Prostate gland (tissue), 2 donors: ENCODE data around the gene PCBP4. TPM values are rescaled to one million over a fixed set of nuclear protein-coding genes. Genes with fewer than 3 reads are reported as not detected.

ENCODE experiments used
- DNase-seq: peaks from one replicate; pipeline ENCODE4 v3.0.0-alpha.2; 2019; ENCODE audit warnings: low spot score
- H3K27ac ChIP-seq, 2 donors: fragments of 200-600 bp; sonication (generic); 2 replicates each; pipeline ENCODE4 v1.5.1; 2017 to 2019
- H3K27me3 ChIP-seq: fragments of 200-600 bp; sonication (generic); replicated peaks from 2 replicates; pipeline ENCODE4 v1.5.1; 2019; ENCODE audit not compliant: insufficient read depth
- H3K36me3 ChIP-seq, 2 donors: fragments of 200-600 bp; sonication (generic); 1 replicate in 1 of 2; 2 replicates in 1 of 2; pipeline versions ENCODE4 v1.5.1 to v1.8.1; 2017 to 2019
- H3K4me1 ChIP-seq: fragments of 200-600 bp; sonication (generic); replicated peaks from 2 replicates; pipeline ENCODE4 v1.5.1; 2019
- H3K4me3 ChIP-seq, 2 donors: fragments of 200-600 bp; sonication (generic); 2 replicates each; pipeline ENCODE4 v1.5.1; 2017 to 2019
- H3K9me3 ChIP-seq: fragments of 200-600 bp; sonication (generic); 2 replicates; pipeline ENCODE4 v1.5.1; 2017
- CTCF ChIP-seq, 4 experiments: fragments of 200-600 bp in 2 of 4; fragments of 450-650 bp in 2 of 4; sonication (generic) in 2 of 4; IDR thresholded peaks; 1 replicate in 3 of 4; 2 replicates in 1 of 4; pipeline ENCODE4 v1.5.1; 2016 to 2019; ENCODE audit warnings: antibody characterized with exemption in 4 of 4, mild to moderate bottlenecking in 2 of 4, moderate library complexity in 2 of 4
- POLR2A ChIP-seq: fragments of 450-650 bp; IDR thresholded peaks from one replicate; pipeline ENCODE4 v1.6.1; 2016; ENCODE audit warnings: antibody characterized with exemption, mild to moderate bottlenecking
- POLR2AphosphoS5 ChIP-seq: sonication (generic); formaldehyde crosslinking; IDR thresholded peaks from one replicate; pipeline ENCODE4 v1.6.1; 2017; ENCODE audit warnings: antibody characterized with exemption
- WGBS: methylation state at CpG from one replicate; pipeline ENCODE4 v1.1.5; 2018; 5-methylcytosine and 5-hydroxymethylcytosine counted together
- intact Hi-C: fragments of 100-400 bp; cut with DNase I; formaldehyde crosslinking; loops from one replicate; pipeline ENCODE4 v1.14.2; 2022
- total RNA-seq, 2 donors: library from RNA; depleted of rRNA; stranded (reverse); fragments of >200 nt; gene quantifications; one replicate each; pipeline ENCODE4 v1.1.0, GENCODE V29; 2016

Gene PCBP4
- total RNA-seq, 2 donors from 2014 or later: 74.0 to 74.1 TPM

DNA sequence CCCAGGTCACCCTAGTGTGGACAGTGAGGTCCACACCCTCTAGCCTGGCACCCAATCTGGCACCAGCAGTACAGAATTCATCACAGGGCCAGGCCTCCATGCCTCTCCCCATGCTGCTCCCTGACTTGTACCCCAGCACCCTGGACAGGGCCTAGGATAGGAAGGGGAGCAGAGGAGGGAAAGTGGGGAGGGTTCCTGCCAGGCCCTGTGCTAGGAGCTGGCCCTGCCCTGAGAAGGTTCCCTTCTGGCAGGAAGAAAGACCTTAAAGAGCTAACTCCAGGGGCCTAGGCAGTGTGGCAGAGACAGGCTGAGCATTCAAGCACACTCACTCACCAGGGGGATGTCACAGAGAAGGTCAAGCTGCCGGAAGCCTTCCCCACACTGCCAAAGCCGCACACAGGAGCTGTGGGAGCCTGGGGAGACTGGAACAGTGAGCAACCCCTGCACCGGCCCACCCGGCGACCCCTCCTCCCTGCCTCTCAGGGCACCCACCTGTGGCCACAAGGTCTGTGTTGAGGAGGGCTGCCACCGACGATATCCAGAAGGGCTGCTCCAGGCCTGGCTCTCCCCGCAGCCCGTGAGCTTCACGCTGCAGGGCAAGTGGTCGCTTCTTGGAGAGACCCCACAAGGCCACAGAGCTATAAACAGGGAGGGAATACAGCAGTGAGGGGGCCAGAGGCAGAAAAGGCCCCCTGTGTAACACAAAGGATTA, 33.0 kb downstream of the PCBP4 start:
- Histone ChIP-seq H3K9me3 (no peaks in the 10 kb centered on the region), H3K4me1 (no peaks in the 10 kb centered on the region), H3K27ac (no peak overlapping the region), H3K36me3 (peaks cover 6 to 33% of the 10 kb centered on the region in 2 donors), H3K4me3 (no peak overlapping the region), H3K27me3 (no peaks in the 10 kb centered on the region)
- intact Hi-C loops: no loop called here
- 92% methylated on average over 11 of the region's 11 CpGs for WGBS
- DNase-seq: no peak
- TF ChIP-seq POLR2AphosphoS5 (no peak), POLR2A (no peak), CTCF (IDR thresholded peaks at IDR 0.05) (no peak)

DNA sequence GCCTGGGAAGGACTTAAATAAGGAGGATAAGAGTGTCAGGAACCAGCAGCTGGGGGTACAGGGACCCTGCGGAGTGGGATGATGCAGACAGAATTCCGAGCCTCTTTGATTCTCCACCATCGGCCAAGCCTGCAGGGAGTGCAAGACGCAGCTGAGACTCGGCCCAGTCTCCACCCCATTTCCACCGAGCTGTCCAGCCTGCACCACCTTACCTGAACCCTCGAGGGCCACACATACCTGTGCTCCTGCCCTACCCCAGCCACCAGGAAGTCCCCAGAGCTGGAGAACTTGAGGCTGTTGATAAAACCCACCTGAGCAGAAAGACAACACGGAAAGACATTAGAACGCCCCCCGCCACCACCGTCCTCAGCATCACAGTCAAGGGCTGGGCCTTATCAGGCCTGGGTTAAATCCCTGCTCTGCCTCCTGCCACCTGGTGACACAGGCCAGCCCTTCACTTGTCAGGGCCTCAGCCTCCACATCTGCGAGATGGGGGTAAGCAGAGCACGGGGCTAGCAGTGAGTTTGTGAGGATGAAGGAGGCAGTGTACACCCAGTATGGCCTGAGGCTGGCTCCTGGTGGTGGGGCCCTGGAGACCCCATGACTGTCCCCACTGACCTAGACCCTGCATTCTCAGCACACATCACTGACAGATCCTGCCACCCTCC, 33.6 kb downstream of the PCBP4 start:
- 86% methylated on average over 13 of the region's 13 CpGs for WGBS
- Histone ChIP-seq H3K9me3 (no peaks in the 10 kb centered on the region), H3K4me1 (no peaks in the 10 kb centered on the region), H3K4me3 (no peak overlapping the region), H3K27me3 (no peaks in the 10 kb centered on the region), H3K36me3 (peaks cover 6 to 33% of the 10 kb centered on the region in 2 donors), H3K27ac (no peak overlapping the region)
- TF ChIP-seq CTCF (IDR thresholded peaks at IDR 0.05): no peak
- no peak for TF ChIP-seq POLR2A
- no peak for TF ChIP-seq POLR2AphosphoS5
- intact Hi-C loops: no loop called here
- no peak for DNase-seq

DNA sequence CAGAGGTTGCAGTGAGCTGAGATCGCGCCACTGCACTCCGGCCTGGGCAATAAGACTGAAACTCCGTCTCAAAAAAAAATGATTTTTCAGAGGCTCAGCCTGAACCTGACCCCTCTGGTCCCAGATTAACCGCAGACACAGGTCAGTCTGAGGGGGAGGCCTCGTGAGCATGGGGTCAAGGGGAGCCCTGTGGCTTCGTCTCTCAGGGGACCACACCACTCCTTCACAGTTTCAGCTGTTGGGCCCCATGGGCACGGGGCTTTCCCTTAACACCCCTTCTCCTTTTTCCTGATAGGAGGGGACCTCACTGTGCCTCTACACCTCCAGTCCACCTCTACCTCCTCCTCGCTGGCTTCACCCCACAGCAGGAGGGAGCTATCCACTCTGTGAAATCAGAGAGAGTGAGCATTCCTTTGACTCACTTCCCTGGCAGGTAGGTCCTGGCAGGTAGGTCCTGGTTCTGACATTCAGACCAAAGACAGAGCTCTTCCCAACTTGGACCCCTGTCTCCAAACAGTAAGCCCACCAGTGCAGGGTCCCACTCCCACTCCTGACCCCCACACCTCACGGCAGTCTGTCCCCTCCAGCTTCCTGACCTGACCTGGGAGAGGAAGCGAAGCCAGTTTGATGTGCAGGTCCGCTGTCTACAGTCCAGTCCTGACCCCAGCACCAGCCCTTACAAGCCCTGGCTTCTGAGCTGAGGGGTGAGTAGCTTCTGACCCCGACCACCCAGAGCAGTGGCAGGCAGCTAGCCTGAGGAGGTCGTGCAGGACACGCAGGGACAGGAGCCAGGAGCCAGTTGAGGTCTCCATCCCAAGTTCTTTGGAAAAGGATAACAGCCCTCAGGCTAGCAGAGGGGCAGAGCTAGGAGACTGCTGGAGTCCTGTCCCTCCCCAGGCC, 34.5 kb downstream of the PCBP4 start:
- TF ChIP-seq POLR2AphosphoS5 (no peak), CTCF (IDR thresholded peaks at IDR 0.05) (no peak), POLR2A (no peak)
- no peak overlapping the region for H3K27ac ChIP-seq
- peaks cover 6 to 27% of the 10 kb centered on the region in 2 donors for H3K36me3 ChIP-seq
- no peaks in the 10 kb centered on the region for H3K4me1 ChIP-seq
- no peak overlapping the region for H3K4me3 ChIP-seq
- DNase-seq: no peak
- 93% methylated on average over 15 of the region's 15 CpGs for WGBS
- no peaks in the 10 kb centered on the region for H3K9me3 ChIP-seq
- H3K27me3 ChIP-seq: no peaks in the 10 kb centered on the region
- intact Hi-C loops: no loop called here

DNA sequence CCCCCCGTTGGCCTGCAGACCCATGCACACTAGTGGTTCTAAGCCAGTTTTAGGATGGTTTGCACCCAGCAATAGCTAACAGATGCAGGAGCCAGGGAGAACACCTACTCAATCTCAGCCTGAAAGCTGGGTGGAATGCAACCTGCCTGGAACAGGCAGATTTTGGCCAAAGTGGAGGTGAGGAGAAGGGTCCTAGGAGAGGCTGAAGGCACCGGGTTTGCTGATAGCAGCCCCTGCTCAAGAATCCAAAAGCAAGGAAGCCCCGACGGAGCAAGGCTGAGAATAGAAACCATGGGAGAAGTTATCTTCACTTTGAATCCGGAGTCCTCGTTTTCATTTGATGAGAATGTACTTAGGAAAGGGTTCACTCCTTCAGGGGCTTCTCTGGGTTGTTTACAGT, 35.5 kb downstream of the PCBP4 start:
- H3K36me3 ChIP-seq: peaks cover 0 to 26% of the 10 kb centered on the region in 2 donors

More for the DNA sequence above, 35.5 kb downstream of the PCBP4 start:
- no peak overlapping the region for H3K4me3 ChIP-seq
- H3K27me3 ChIP-seq: no peaks in the 10 kb centered on the region
- H3K27ac ChIP-seq: no peak overlapping the region
- intact Hi-C loops: no loop called here
- 90% methylated on average over 6 of the region's 6 CpGs for WGBS
- no peaks in the 10 kb centered on the region for H3K9me3 ChIP-seq
- no peak for DNase-seq
- no peaks in the 10 kb centered on the region for H3K4me1 ChIP-seq
- TF ChIP-seq CTCF (IDR thresholded peaks at IDR 0.05): no peak
